HAP-1 (cell line): ENCODE data around the gene KIF3A.

Experiments
- DNase-seq, 2 experiments: peaks; one replicate each; pipeline ENCODE4 v3.0.0-alpha.2; 2016 to 2020; ENCODE audit warnings: low spot score in 2 of 2
- H3K27me3 ChIP-seq: fragments of 250-450 bp; sonication (Bioruptor Pico); 2 replicates; pipeline ENCODE4 v1.5.1; 2020; ENCODE audit warnings: low read depth, mild to moderate bottlenecking, moderate library complexity
- H3K36me3 ChIP-seq: fragments of 250-450 bp; sonication (Bioruptor Pico); replicated peaks from 2 replicates; pipeline ENCODE4 v1.5.1; 2020; ENCODE audit warnings: mild to moderate bottlenecking
- H3K4me1 ChIP-seq: fragments of 250-450 bp; sonication (Bioruptor Pico); 2 replicates; pipeline ENCODE4 v1.5.1; 2020; ENCODE audit warnings: mild to moderate bottlenecking
- H3K4me3 ChIP-seq: fragments of 250-450 bp; sonication (Bioruptor Pico); 2 replicates; pipeline ENCODE4 v1.5.1; 2020; ENCODE audit warnings: mild to moderate bottlenecking, moderate library complexity
- H3K9me3 ChIP-seq: fragments of 250-450 bp; sonication (Bioruptor Pico); 2 replicates; pipeline ENCODE4 v1.5.1; 2020; ENCODE audit warnings: mild to moderate bottlenecking, moderate library complexity
- in situ Hi-C: fragments of 300-500 bp; cut with MboI; formaldehyde crosslinking; loops from 3 replicates; pipeline ENCODE4 v1.14.3; 2020; ENCODE audit warnings: low sequenced_read_pairs, inconsistent platforms, mixed read lengths

KIF3A gene

GRCh38 chr5:132764671-132765238 lies 27.4 kb upstream of the KIF3A start:
- no peaks in the 10 kb centered on the region for H3K4me1 ChIP-seq
- no peak for DNase-seq
- H3K36me3 ChIP-seq, result peaks cover 48% of the 10 kb centered on the region
- in situ Hi-C loops, result no loop called here
- H3K27me3 ChIP-seq, result no peaks in the 10 kb centered on the region
- H3K9me3 ChIP-seq, result no peaks in the 10 kb centered on the region; the same call in 1 of the 2 replicates
- H3K4me3 ChIP-seq, result no peak overlapping the region

- Histone ChIP-seq H3K27me3 (no peaks in the 10 kb centered on the region), H3K4me1 (no peaks in the 10 kb centered on the region), H3K36me3 (peaks cover 55% of the 10 kb centered on the region), H3K9me3 (no peaks in the 10 kb centered on the region; the same call in 1 of the 2 replicates), H3K4me3 (no peak overlapping the region)
- in situ Hi-C loops, result no loop called here
- no peak for DNase-seq
These were observed 26.7 kb upstream of the KIF3A start for GRCh38 chr5:132764051-132764450.

DNA sequence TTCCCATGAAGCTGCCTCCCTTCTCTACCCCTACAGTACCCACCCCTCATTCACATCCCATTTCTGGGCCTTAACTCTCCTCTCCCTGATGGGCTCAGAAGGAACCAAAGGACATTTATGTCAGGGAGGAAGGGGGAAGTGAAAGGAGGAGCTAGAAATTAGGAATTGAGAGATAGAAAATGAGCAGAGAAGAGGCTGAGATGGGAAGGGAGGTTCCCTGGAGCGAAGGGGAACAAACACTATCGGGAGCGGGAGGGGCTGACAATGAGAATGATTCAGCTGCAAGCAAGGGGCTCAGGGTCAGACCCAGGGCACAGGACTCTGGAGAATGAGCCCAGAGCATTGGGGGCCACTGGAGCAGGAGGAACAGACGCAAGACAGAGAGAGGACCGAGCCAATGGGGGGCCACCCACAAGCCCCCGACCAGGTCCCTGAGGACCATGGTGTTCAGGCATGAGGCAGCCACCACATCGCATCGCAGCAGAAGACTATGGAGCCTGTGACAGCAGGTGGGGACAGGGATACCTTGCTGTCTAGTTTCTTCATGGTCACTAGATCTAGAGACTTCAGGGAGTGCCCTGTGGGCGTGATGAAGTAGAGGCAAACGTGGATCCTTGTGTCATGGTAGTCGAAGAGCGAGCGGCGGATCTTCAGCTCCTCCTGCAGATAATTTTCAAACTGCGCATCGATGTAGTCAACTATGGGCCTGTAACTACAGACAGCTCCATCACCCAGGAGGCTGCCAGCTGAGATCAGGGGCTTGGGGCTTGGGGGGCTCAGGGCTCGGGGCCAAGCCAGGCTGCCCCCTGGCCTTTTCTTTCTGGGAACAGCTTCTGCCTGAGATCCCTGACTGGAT lies 26.1 kb upstream of the KIF3A start:
- Histone ChIP-seq H3K4me1 (no peaks in the 10 kb centered on the region), H3K27me3 (no peaks in the 10 kb centered on the region), H3K4me3 (no peak overlapping the region), H3K36me3 (peaks cover 59% of the 10 kb centered on the region), H3K9me3 (no peaks in the 10 kb centered on the region; the same call in 1 of the 2 replicates)
- DNase-seq, result no peak
- in situ Hi-C loops, result no loop called here

DNA sequence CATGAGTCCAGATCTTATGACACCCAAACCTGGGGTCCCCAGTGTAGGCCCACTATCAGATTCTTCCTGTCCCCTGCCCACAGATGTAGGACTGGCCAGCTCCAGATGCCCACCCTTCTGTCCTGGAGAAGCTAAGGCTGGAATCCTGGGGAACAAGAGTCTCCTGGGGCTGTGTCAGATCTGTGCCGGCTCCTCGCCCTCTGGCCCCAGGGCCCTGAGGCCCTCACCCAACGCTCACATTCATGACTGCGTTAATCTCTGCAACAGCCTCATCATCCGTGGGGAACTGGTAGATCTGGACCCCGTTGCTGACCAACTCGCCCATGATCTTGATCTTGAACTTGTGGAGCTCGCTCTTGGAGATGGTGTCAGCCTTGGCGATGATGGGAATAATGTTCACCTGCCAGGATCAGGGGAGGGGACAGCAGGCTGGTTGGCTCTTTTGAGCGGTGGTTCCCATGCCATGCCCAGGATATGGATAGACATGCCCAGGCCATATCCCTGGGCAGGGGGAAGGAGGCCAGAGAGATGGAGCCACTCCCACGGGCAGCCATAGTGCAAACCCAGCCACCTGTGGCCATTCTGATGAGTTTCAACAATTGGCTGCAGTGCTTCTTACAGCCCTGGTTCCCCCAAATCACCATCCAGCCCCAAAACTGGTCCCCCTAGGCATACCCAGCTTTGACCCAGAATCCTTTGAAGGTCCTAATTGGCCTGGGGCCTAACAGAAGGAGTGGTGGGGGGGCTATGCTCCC lies 25.1 kb upstream of the KIF3A start:
- DNase-seq, result no peak
- H3K36me3 ChIP-seq, result peaks cover 66% of the 10 kb centered on the region

DNA sequence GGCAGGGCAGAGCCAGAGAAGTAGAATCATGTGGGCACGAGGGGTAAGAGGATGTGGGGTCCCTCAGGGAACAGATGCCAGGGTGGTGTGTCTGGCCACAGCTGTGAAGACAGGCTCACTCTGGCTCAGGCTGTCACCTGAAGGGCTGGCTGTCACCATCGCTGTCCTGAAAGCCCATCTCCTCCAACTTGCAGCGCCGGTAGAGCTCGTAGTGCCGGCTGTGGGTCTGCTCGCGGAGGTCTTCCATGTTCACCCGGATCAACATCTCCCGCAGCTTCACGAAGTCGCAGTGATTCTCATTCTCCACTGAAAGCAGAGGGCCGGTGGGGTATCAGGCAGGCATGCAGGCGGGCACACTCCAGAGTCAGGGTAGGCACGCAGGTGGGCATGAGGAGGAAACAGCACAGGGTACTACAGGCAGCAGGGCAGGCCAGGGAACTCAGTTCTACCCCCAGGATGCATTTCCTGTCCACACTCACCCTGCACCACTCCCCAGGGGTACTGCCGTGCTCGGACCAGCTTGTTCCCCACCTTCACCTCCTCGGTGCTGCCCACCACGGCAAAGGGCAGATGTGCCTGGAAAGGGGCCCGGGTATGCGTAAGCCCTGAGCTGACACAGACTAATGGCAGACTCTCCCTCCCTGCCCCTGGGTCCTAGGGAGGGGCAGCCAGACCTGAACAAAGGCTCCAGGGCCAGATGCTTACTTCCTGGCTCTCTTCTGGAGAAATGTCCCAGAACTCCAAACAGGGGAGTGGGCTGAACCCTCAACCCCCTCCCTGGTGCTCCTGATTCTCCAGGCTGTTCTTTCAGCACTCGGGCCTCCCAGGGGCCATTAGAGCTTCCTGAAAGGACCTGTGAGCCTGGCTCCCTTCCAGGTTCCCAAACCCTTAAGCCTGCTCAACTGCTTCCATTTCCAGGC lies 24.2 kb upstream of the KIF3A start:
- in situ Hi-C loops, result no loop called here
- H3K36me3 ChIP-seq, result peaks cover 66% of the 10 kb centered on the region

More for the DNA sequence above, 25.1 kb upstream of the KIF3A start:
- Histone ChIP-seq H3K27me3 (no peaks in the 10 kb centered on the region), H3K4me1 (no peaks in the 10 kb centered on the region), H3K4me3 (no peak overlapping the region), H3K9me3 (no peaks in the 10 kb centered on the region; the same call in 1 of the 2 replicates)
- in situ Hi-C loops, result no loop called here

GRCh38 chr5:132760601-132761317 lies 23.4 kb upstream of the KIF3A start:
- no peak for DNase-seq
- Histone ChIP-seq H3K27me3 (no peaks in the 10 kb centered on the region), H3K36me3 (peaks cover 66% of the 10 kb centered on the region), H3K4me3 (no peak overlapping the region), H3K4me1 (no peaks in the 10 kb centered on the region), H3K9me3 (no peaks in the 10 kb centered on the region; the same call in 1 of the 2 replicates)
- in situ Hi-C loops, result no loop called here

More for the DNA sequence above, 24.2 kb upstream of the KIF3A start:
- no peak for DNase-seq
- no peaks in the 10 kb centered on the region for H3K4me1 ChIP-seq
- H3K4me3 ChIP-seq, result no peak overlapping the region
- no peaks in the 10 kb centered on the region for H3K27me3 ChIP-seq
- no peaks in the 10 kb centered on the region; the same call in 1 of the 2 replicates for H3K9me3 ChIP-seq

DNA sequence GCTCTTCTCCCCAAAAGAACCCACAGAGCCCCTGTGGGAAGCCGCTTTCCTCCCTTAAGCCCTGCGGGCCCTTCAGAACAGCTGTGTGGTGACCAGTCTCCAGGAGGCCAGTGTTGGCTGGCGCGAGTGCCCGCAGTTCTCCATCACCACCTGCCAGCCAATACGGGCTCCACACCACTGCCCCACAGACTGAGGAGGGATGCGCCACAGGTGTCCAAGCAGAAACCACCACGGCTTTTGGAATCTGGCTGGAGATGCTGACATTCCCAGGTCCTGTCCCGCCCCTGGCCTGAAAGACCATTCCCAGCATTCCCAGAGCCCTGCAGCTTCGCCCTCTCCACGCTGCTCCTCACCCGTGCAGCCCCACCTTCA lies 22.7 kb upstream of the KIF3A start:
- H3K4me3 ChIP-seq, result no peak overlapping the region
- H3K4me1 ChIP-seq, result no peaks in the 10 kb centered on the region
- no peak for DNase-seq
- no peaks in the 10 kb centered on the region for H3K27me3 ChIP-seq
- in situ Hi-C loops, result no loop called here
- peaks cover 61% of the 10 kb centered on the region for H3K36me3 ChIP-seq
- no peaks in the 10 kb centered on the region; the same call in 1 of the 2 replicates for H3K9me3 ChIP-seq

DNA sequence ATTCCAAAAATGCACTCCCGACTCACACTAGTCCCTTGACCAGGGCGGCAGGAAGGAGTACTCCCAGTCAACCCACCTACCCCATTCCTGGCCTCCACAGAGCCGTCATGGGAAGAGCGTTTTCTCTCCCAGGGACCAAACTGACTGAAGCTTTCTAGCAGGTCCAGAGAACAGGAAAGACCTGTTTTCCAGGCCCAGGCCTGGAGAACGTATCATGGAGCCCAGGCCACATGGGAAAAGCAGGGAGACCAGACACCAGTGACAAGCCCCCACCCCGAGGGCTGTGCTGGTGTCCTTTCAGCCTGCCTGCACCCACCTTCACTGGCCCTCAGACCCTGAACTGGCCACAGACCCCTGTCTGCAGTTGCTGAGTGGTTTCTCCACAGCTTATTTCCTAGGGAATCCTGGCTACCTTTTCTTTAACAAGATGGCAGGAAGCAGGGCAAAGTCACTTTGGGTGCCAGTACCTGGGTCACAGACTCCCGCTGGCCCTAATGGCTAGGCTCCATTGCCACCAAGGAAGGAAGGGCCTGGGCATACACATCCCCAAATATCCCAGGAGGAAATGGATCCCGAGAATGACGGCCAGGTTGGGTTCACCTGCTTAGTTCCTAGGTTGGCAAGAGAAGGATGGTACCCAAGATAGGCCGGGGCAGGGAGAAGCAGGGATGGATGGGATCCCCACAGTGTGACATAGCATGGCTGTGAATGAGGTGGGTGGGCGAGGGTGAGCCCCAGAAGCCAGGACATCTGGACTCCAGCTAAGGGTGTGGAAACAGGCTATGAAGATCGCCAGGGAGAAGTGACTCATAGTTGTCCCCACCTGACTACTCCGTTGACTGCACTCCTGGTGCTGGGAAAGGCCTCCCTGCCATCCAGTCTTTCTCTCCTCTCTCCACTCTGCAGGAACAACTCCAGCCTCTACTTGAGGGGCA lies 22.0 kb upstream of the KIF3A start:
- H3K36me3 ChIP-seq, result peaks cover 55% of the 10 kb centered on the region
- no peak overlapping the region for H3K4me3 ChIP-seq
- H3K4me1 ChIP-seq, result no peaks in the 10 kb centered on the region
- DNase-seq, result no peak
- in situ Hi-C loops, result no loop called here
- no peaks in the 10 kb centered on the region; the same call in 1 of the 2 replicates for H3K9me3 ChIP-seq
- no peaks in the 10 kb centered on the region for H3K27me3 ChIP-seq

DNA sequence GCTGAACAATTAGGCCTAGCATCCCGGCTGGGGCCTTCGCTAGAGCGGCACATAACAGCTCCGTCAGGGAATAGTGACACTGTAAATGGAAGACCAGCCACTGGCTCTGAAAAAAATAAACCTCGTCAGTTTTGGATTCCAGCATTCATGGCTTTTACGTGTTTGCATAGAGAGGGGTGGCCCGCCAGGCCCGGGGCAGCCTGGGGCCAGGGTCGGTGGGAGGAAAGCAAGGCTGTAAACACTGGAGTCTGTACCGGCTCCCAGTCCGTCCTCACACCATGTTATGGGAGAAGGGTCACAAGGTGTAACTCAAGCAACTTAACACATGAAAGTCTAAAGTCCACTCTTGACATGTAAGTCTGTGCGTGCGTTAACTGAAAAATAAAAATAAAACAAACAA lies 21.1 kb upstream of the KIF3A start:
- H3K36me3 ChIP-seq, result peaks cover 45% of the 10 kb centered on the region
- H3K4me1 ChIP-seq, result no peaks in the 10 kb centered on the region
- H3K27me3 ChIP-seq, result no peaks in the 10 kb centered on the region
- no peak overlapping the region for H3K4me3 ChIP-seq
- in situ Hi-C loops, result no loop called here
- DNase-seq, result no peak
- H3K9me3 ChIP-seq, result no peaks in the 10 kb centered on the region; the same call in 1 of the 2 replicates

DNA sequence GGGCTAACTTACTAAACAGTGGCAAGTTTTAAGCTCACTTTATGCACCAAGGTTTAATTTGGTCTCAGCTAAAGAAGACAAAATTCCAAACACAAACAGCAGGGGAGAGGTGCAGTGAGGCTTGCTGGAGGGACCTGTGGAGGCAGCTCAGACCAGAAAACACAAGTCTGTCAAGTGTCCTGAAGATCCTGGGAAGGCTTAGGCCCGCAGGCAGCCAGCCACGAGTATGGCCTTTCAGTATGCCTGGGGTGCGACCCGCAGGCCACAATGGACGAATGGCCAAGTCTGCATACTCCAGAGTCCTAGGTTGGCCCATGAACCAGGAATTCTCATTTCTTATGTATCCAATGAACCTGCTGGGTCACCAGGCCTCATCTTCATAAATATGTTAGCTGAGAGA lies 19.2 kb upstream of the KIF3A start:
- Histone ChIP-seq H3K36me3 (peaks cover 30% of the 10 kb centered on the region), H3K4me1 (no peaks in the 10 kb centered on the region), H3K4me3 (no peak overlapping the region), H3K27me3 (no peaks in the 10 kb centered on the region), H3K9me3 (no peaks in the 10 kb centered on the region)
- DNase-seq, result no peak
- in situ Hi-C loops, result no loop called here

- H3K4me1 ChIP-seq, result no peaks in the 10 kb centered on the region
- H3K36me3 ChIP-seq, result peaks cover 20% of the 10 kb centered on the region
- no peaks in the 10 kb centered on the region for H3K9me3 ChIP-seq
- no peak overlapping the region for H3K4me3 ChIP-seq
- in situ Hi-C loops, result no loop called here
- no peaks in the 10 kb centered on the region for H3K27me3 ChIP-seq
- no peak for DNase-seq
These were observed 17.6 kb upstream of the KIF3A start for GRCh38 chr5:132754947-132755346.

- no peak for DNase-seq
- in situ Hi-C loops, result no loop called here
- H3K36me3 ChIP-seq, result peaks cover 11% of the 10 kb centered on the region
- no peaks in the 10 kb centered on the region for H3K27me3 ChIP-seq
- H3K4me1 ChIP-seq, result no peaks in the 10 kb centered on the region
- H3K9me3 ChIP-seq, result no peaks in the 10 kb centered on the region
- H3K4me3 ChIP-seq, result no peak overlapping the region
These were observed 16.8 kb upstream of the KIF3A start for GRCh38 chr5:132754111-132754510.
